Stimulated activated CD8-positive, alpha-beta memory T cell treated with anti-CD3 and anti-CD28 coated beads, Interleukin-12 subunit alpha, Interleukin-12 subunit beta, amount 100 ng/mL, for 1 hour (primary cell): ENCODE results near the gene TGM4.
"Not testable (repeated sequence)": the region's sequence is repeated elsewhere in the genome, so short reads cannot be mapped to it uniquely, and the experiment has no call there.

ENCODE experiments used
- DNase-seq: peaks from one replicate; pipeline ENCODE4 v3.0.0-alpha.2; 2020; ENCODE audit warnings: low read depth

TGM4 gene

GRCh38 chr3:44874308-44874707, at the start of gene TGM4:
TSS of gene TGM4 (plus strand) at chr3:44874608. CDS start at chr3:44874679, 71 bp downstream.
- DNase-seq: no peak

GRCh38 chr3:44825264-44825925, 49.0 kb upstream of the TGM4 start:
- DNase-seq: no peak

- no peak for DNase-seq
These were observed 47.2 kb upstream of the TGM4 start for GRCh38 chr3:44827196-44827595.

GRCh38 chr3:44831232-44831631, 43.2 kb upstream of the TGM4 start:
- no peak for DNase-seq

- no peak for DNase-seq
These were observed 42.4 kb upstream of the TGM4 start for GRCh38 chr3:44832032-44832431.

GRCh38 chr3:44832965-44833364, 41.4 kb upstream of the TGM4 start:
- no peak for DNase-seq

GRCh38 chr3:44833394-44833793, 41.0 kb upstream of the TGM4 start:
- no peak for DNase-seq

GRCh38 chr3:44835684-44836083, 38.7 kb upstream of the TGM4 start:
- DNase-seq: no peak

- DNase-seq: no peak
These were observed 32.0 kb upstream of the TGM4 start for GRCh38 chr3:44842376-44842775.

GRCh38 chr3:44845528-44846520, 28.6 kb upstream of the TGM4 start:
- no peak for DNase-seq

GRCh38 chr3:44848634-44849033, 25.8 kb upstream of the TGM4 start:
- DNase-seq: no peak

GRCh38 chr3:44856663-44857062, 17.7 kb upstream of the TGM4 start:
- DNase-seq: not testable (repeated sequence)

GRCh38 chr3:44860117-44860516, 14.3 kb upstream of the TGM4 start:
- DNase-seq: no peak

- peak; percentile 77 for DNase-seq
These were observed 12.8 kb upstream of the TGM4 start, which contains the start of gene TMEM42 for GRCh38 chr3:44861412-44862225. TSS of gene TMEM42 (plus strand) at chr3:44861912. CDS start at chr3:44861925, 13 bp downstream.

- DNase-seq: no peak
These were observed 12.2 kb upstream of the TGM4 start for GRCh38 chr3:44862226-44862637.

GRCh38 chr3:44865272-44866035, 9.0 kb upstream of the TGM4 start:
- DNase-seq: no peak

- DNase-seq: no peak
These were observed 6.8 kb upstream of the TGM4 start for GRCh38 chr3:44867421-44868111.

- DNase-seq: no peak
These were observed 3.9 kb upstream of the TGM4 start for GRCh38 chr3:44870375-44871061.

GRCh38 chr3:44875596-44875995, 1.2 kb downstream of the TGM4 start:
- no peak for DNase-seq

GRCh38 chr3:44877333-44877732, 2.9 kb downstream of the TGM4 start:
- DNase-seq: no peak
